MG63 (cell line): ENCODE measurements around the gene KIF1B. TPM values are rescaled to one million over a fixed set of nuclear protein-coding genes. Genes with fewer than 3 reads are reported as not detected.
"Not testable (repeated sequence)": the region's sequence is repeated elsewhere in the genome, so short reads cannot be mapped to it uniquely, and the experiment has no call there.

Experiments
- DNase-seq: peaks from one replicate; pipeline ENCODE4 v3.0.0-alpha.2; 2020
- H3K27me3 ChIP-seq: fragments of 250-450 bp; sonication (Bioruptor Pico); 2 replicates; pipeline ENCODE4 v1.5.1; 2020; ENCODE audit warnings: mild to moderate bottlenecking, moderate library complexity
- H3K36me3 ChIP-seq: fragments of 250-450 bp; sonication (Bioruptor Pico); 2 replicates; pipeline ENCODE4 v1.5.1; 2020; ENCODE audit warnings: mild to moderate bottlenecking, moderate library complexity
- H3K4me3 ChIP-seq: fragments of 250-450 bp; sonication (Bioruptor Pico); 2 replicates; pipeline ENCODE4 v1.5.1; 2020; ENCODE audit warnings: mild to moderate bottlenecking, moderate library complexity
- H3K9me3 ChIP-seq: fragments of 250-450 bp; sonication (Bioruptor Pico); 2 replicates; pipeline ENCODE4 v1.5.1; 2020; ENCODE audit warnings: mild to moderate bottlenecking, moderate library complexity
- total RNA-seq: library from RNA; depleted of rRNA; stranded (reverse); fragments of >200 nt; shearing (Covaris generic); gene quantifications from 2 replicates; pipeline ENCODE4 v1.2.3, GENCODE V29; 2014; ENCODE audit warnings: low replicate concordance

Gene KIF1B
- total RNA-seq, 1 experiment from 2014 or later: 18.1 TPM

DNA sequence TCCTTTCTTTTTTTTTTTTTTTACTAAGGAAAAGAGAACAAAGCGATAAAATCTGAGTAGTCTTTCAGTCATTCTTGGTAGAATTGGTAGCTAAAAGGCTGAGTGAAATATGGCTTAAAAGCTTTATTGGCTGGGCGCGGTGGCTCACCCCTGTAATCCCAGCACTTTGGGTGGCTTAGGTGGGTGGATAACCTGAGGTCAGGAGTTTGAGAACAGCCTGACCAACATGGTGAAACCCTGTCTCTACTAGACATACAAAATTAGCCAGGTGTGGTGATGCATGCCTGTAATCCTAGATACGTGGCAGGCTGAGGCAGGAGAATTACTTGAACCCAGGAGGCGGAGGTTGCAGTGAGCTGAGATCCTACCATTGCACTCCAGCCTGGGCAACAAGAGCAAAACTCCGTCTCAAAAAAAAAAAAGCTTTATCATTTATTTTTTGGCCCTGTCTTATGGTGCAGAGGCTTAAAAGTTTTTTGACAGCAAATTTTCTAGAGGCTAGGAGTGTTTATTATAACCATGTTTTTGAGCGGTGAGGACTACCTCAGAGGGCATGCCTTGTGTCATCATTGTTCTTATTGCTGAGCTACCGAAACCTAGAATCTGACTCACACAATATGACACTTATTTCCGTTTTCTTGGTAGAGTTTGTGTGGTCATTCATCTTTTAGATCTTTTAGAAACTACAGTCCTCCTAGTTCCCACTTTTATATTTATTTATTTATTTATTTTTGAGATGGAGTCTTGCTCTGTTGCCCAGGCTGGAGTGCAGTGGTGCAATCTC, 41.1 kb downstream of the KIF1B start:
- DNase-seq, H3K4me3 ChIP-seq, H3K9me3 ChIP-seq, H3K27me3 ChIP-seq: not testable (repeated sequence)
- peaks cover 14% of the 10 kb centered on the region for H3K36me3 ChIP-seq

DNA sequence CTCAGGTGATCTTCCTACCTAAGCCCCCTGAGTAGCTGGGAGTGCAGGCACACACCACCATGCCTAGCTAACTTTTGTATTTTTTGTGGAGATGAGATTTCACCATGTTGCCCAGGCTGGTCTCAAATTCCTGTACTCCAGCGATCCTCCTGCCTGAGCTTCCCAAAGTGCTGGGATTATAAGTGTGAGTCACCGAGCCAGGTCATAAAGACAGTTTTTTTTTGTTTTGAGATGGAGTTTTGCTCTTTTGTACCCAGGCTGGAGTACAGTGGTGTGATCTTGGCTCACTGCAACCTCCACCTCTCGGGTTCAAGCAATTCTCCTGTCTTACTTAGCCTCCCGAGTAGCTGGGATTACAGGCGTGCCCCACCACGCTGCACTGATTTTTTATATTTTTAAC, 42.1 kb downstream of the KIF1B start:
- Histone ChIP-seq H3K9me3 (no peaks in the 10 kb centered on the region), H3K36me3 (peaks cover 12% of the 10 kb centered on the region), H3K27me3 (no peaks in the 10 kb centered on the region), H3K4me3 (no peak overlapping the region)
- peak; percentile 49 for DNase-seq

DNA sequence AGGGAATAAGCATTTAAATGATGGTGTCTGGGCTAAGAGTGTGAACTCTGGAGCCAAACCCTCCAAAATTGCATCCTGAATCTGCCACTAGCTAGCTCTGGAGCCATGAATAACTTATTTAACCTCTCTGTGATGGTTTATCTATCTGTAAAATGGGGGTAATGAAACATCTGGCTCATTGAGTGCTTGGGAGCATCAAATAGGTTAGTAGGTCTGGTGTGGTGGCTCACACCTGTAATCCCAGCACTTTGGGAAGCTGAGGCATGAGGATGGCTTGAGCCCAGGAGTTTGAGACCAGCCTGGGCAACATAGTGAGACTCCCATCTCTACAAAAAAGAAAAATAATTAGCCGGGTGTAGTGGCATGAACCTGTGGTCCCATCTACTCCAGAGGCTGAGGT, 42.8 kb downstream of the KIF1B start:
- Histone ChIP-seq H3K36me3 (peaks cover 15% of the 10 kb centered on the region), H3K27me3 (no peaks in the 10 kb centered on the region), H3K4me3 (no peak overlapping the region), H3K9me3 (no peaks in the 10 kb centered on the region)
- no peak for DNase-seq

DNA sequence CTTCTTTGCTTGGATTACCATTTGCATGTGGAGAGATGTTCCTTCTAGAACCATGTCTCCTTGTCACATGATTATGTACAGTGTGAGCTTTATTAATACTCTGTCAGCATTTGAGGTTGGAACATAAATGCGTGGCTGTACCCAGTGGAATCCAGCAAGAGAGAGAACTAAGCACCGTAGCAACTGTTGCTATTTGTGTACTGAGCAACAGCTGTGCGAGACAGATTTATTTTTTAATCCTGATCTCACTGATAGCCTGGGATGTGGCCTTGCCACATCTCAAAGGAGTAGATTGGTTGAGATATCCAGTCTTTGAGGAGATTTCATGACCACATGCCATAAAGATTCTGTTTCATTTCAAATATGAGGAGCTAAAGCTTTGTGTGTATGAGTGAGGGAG, 43.4 kb downstream of the KIF1B start:
- Histone ChIP-seq H3K9me3 (no peaks in the 10 kb centered on the region), H3K27me3 (no peaks in the 10 kb centered on the region), H3K4me3 (no peak overlapping the region), H3K36me3 (peaks cover 21% of the 10 kb centered on the region)
- DNase-seq: peak; percentile 8

DNA sequence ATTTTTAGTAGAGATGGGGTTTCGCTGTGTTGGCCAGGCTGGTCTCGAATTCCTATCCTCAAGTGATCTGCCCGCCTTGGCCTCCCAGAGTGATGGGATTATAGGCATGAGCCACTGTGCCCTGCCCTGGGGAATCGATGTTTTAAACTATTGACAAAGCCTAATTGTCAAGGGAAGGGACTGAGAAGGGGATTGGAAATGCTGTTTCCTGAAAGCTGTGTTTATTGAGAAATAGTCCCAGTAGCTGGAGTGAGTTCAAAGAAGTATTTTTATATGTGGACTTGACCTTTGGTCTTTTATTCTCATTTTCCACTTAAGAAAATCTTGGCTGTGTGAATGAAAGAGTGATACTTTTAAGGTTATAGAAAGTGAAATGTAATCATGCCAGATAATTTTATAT, 47.5 kb downstream of the KIF1B start:
- no peak for DNase-seq

DNA sequence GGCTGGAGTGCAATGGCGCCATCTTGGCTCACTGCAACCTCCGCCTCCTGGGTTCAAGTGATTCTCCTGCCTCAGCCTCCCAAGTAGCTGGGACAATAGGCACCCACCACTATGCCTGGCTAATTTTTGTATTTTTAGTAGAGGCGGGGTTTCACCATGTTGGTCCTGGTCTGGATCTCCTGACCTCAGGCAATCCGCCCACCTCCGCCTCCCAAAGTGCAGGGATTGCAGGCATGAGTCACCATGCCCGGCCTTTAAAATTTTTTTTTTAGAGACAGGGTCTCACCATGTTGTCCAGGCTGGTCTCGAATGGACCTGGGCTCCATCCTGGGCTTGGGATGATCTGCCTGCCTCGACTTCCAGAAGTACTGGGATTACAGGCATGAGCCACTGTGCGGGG, 49.2 kb downstream of the KIF1B start:
- not testable (repeated sequence) for H3K27me3 ChIP-seq, H3K9me3 ChIP-seq, H3K4me3 ChIP-seq
- H3K36me3 ChIP-seq: peaks cover 52% of the 10 kb centered on the region
- peak; percentile 49 for DNase-seq

More for the DNA sequence above, 47.5 kb downstream of the KIF1B start:
- Histone ChIP-seq H3K9me3 (no peaks in the 10 kb centered on the region), H3K27me3 (no peaks in the 10 kb centered on the region), H3K4me3 (no peak overlapping the region), H3K36me3 (peaks cover 40% of the 10 kb centered on the region)

DNA sequence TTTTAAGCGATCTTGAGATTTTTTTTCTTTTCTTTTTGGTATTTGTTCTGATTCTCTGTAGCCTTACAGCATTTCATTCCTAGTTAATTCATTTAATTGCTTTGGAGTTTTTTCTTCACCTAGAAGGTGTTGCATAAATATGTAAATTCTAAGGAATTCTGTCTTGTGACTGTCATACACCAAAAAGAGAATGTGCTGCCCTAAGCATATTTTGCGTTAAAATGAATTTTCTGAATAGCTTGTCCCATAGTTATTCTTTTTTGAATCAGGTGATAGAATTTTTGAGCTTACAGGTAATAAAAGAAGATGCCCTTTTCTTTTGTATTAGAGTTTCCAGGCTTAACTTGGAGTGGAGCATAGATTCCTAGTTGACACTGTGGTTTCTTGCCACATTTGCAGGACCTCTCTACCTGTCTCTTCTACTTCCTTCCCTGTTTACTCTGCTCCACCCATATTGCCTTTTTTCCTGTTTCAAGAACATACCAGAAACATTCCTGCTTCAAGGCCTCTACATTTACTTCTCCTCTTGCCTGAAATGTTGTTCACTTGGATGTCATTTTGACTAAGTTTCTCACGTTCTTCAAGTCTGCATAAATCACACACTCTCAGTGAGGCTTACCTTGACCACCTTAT, 53.2 kb downstream of the KIF1B start:
- Histone ChIP-seq H3K4me3 (no peak overlapping the region), H3K36me3 (peaks cover 56% of the 10 kb centered on the region), H3K27me3 (no peaks in the 10 kb centered on the region), H3K9me3 (no peaks in the 10 kb centered on the region)
- no peak for DNase-seq

DNA sequence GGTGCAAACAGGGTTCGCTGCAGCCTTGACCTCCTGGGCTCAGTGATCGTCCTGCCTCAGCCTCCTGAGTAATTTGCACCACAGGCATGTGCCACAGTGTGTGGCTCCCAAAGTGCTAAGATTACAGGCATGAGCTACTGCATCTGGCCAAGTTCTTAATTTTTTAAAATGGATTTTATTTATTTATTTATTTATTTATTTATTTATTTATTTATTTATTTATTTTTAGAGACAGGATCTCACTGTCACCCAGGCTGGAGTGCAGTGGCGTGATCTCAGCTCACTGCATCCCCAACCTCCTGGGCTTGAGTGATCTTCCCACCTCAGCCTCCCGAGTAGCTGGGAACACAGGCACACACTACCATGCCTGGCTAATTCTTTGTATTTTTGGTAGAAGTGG, 54.7 kb downstream of the KIF1B start:
- no peak for DNase-seq
- no peaks in the 10 kb centered on the region for H3K27me3 ChIP-seq
- no peak overlapping the region for H3K4me3 ChIP-seq
- peaks cover 59% of the 10 kb centered on the region for H3K36me3 ChIP-seq
- no peaks in the 10 kb centered on the region for H3K9me3 ChIP-seq

DNA sequence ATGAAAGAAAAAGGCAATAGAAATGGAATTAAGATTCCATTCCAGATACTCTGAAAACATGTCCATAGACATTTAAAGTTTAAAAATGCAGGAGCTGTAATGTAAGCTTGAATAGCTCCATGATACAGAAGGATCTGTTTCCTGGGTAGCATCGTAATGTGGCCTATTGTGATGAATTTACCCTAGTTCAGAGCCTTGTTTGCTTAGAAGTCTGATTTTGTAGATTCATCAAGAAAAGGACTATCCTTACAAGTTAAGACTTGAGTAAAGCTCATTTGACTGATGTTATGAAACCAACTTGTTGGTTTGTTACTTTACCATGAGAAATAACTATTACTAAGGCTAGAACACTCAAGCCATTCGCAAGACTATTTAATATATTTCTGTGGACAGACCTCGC, 55.5 kb downstream of the KIF1B start:
- Histone ChIP-seq H3K27me3 (no peaks in the 10 kb centered on the region), H3K4me3 (no peak overlapping the region), H3K36me3 (peaks cover 58% of the 10 kb centered on the region), H3K9me3 (no peaks in the 10 kb centered on the region)
- DNase-seq: no peak

DNA sequence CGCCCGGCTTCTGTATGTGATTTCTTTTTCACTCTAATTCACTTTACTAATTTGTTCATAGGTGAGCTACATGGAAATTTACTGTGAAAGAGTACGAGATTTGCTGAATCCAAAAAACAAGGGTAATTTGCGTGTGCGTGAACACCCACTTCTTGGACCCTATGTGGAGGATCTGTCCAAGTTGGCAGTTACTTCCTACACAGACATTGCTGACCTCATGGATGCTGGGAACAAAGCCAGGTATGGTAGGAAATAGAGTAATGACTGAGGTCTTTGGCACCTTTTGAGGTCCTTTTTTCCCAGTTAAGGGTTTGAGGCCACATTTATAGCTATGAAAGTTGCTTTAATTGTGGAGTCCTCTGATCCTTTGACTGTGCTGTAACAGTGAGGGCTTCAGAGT, 56.9 kb downstream of the KIF1B start:
- peaks cover 58% of the 10 kb centered on the region for H3K36me3 ChIP-seq
- peak; percentile 63 for DNase-seq

DNA sequence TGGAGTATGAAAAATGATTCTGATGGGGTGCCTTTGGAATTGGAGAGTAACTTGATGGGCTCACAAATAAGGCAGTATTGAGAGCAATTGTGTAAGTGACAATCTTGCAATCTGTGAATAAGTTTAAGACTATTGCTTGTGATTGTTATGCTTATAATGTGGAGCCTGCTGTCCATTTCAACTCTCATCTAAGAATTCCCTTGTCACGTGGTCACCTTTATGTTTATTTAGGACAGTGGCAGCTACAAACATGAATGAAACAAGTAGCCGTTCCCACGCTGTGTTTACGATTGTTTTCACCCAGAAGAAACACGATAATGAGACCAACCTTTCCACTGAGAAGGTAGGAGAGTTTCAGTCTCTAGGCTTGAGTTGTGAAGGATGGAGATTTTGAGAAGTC, 57.6 kb downstream of the KIF1B start:
- Histone ChIP-seq H3K36me3 (peaks cover 53% of the 10 kb centered on the region), H3K27me3 (no peaks in the 10 kb centered on the region), H3K9me3 (no peaks in the 10 kb centered on the region), H3K4me3 (no peak overlapping the region)
- DNase-seq: no peak

More for the DNA sequence above, 56.9 kb downstream of the KIF1B start:
- no peak overlapping the region for H3K4me3 ChIP-seq
- H3K27me3 ChIP-seq: no peaks in the 10 kb centered on the region
- no peaks in the 10 kb centered on the region for H3K9me3 ChIP-seq

DNA sequence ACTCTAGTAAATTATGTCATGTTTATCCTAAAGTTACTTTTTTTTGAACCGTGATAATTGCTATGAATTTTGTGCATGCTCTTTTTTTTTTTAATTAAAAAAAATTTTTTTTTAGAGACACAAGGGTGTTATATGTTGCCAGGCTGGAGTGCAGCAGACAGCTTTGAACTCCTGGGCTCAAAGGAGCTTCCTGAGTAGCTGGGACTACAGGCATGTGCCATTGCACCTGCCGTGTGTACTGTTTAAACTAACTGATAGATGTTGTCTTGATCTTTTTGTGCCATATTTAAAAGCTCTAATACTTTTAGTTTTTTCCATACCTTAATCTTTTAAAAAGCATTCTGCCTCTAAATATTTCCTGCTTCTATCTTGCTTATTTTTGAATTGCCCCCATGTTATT, 60.7 kb downstream of the KIF1B start:
- H3K36me3 ChIP-seq: peaks cover 46% of the 10 kb centered on the region
- no peaks in the 10 kb centered on the region for H3K27me3 ChIP-seq
- no peaks in the 10 kb centered on the region for H3K9me3 ChIP-seq
- DNase-seq: no peak
- H3K4me3 ChIP-seq: no peak overlapping the region

DNA sequence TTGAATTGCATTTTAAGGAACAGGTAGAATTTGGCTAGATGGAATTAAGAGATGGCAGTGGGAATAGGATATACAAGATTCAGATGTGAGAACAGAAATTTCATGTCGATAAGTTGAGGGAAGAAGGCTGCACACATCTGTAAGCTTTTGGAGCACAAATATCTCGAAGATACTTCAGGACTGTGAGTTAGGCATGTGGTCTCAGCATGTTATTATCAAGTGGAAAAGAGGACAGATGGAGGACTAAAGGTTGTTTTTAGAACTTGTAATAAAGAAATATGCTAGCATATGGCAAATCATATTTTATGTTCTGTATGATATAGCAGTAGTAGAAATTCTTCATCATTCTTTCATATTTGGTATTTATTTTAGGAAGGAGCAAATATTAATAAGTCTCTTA, 61.5 kb downstream of the KIF1B start:
- DNase-seq: no peak
- Histone ChIP-seq H3K4me3 (no peak overlapping the region), H3K36me3 (peaks cover 52% of the 10 kb centered on the region), H3K9me3 (no peaks in the 10 kb centered on the region), H3K27me3 (no peaks in the 10 kb centered on the region)

DNA sequence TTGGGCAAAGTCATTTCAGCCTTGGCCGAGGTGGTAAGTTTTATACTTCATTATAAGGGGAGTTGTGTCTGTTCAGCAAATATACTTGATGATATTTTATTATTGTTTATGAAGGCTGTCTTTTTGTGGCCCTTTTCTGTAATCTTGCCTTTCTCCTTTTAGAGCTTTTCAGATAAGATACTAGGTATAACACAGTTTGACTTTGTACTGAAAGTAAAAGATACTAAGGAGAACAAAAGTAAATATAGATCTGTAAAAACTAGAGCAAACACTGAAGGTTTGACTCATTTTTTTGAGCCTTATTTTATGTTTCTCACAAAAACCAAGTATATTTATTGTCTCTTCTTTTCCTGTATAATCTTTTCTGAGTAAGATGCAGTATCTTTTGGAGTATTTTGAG, 61.9 kb downstream of the KIF1B start:
- no peak for DNase-seq
- Histone ChIP-seq H3K27me3 (no peaks in the 10 kb centered on the region), H3K9me3 (no peaks in the 10 kb centered on the region), H3K36me3 (peaks cover 48% of the 10 kb centered on the region), H3K4me3 (no peak overlapping the region)

DNA sequence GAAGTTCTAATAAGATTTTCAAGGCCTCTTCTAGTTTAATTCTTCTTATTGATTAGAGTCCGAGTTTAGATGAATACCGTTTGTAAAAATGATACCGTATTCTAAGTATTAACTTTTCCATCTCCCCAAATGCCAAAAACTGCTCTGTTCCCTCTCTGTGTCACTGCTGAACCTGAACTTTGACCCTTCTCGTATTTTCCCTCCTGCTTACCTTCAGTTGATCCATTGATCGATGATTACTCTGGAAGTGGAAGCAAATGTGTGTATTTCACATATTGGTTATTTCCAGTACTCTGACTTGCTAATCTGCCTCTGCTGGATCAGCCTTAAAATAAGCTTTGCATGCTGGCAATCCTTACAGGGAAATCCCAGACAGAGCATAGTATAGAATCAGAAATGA, 68.5 kb downstream of the KIF1B start:
- H3K9me3 ChIP-seq: no peaks in the 10 kb centered on the region
- no peaks in the 10 kb centered on the region for H3K27me3 ChIP-seq
- H3K36me3 ChIP-seq: peaks cover 52% of the 10 kb centered on the region
- DNase-seq: no peak
- H3K4me3 ChIP-seq: no peak overlapping the region

DNA sequence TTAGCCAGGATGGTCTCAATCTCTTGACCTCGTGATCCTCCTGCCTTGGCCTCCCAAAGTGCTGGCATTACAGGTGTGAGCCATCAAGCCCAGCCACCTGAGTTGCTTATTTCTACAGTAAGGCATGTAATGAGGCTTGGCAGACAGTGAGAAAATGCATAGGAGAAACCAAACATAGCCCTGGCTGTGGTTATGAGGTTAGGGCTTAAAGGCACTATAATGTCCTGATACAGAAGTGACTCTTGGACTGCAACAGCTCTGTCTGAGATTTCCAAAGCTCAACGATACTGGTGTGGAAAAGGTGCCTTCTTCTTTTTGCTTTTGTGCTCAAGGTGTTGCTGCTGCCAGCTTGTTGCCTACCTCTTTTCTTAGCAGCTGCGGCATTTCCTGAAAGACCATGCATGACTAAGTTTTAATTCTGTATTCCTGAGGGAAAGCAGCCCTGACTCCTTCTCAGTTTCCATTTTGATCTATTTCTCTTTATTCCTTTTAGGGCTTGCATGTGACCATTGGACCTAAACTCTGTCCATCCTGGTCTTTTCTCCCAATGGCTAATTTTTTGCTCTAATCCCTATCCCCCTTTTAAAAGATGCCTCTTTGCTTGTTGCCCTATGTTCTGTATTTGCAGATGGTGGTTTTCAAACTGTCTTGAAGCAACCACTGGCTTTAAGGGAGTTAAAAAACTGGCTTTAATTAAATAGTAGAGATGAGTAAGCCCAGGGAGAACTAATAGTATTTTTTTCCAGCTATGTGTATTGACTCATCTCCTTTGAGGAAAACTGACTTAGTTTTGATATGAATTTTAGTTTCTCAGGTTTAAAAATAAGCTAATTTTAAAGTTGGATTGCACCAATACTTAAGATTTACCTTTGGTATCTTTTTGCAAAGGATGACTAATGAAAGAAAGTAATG, 70.3 kb downstream of the KIF1B start:
- H3K4me3 ChIP-seq: no peak overlapping the region
- no peak for DNase-seq
- H3K27me3 ChIP-seq: no peaks in the 10 kb centered on the region
- H3K36me3 ChIP-seq: peaks cover 57% of the 10 kb centered on the region
- no peaks in the 10 kb centered on the region for H3K9me3 ChIP-seq

DNA sequence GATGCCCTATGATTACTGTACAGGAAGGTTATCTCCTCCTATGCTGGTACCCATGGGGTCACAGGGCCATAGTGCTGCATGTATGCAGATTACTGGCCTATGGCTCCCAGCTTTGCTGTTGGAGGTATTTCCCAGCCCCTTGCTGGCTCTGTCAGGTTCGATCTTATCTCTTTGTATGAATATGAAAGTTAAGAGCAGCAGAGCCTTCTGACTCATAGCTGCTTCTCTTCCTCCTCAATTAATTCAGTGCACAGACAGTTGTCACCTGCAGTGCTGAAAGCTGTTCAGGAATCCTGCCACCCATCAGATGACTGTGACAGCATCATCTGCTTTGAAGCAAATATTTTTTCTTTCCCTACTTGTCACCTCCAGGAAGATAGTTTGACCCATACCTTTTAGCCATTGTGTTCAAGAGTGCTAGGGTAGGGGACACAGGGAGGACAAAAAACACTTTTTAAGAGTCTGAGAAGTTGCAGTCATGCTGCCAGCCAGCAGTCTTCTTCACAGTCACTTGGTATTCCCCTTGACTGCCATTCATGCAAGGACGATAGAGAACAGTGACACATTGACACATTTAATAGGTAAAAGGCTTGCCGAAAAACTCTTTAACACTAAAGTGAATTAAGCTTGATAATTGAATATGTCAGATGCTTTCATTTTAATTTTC, 73.1 kb downstream of the KIF1B start:
- H3K9me3 ChIP-seq: no peaks in the 10 kb centered on the region
- no peak overlapping the region for H3K4me3 ChIP-seq
- DNase-seq: no peak
- no peaks in the 10 kb centered on the region for H3K27me3 ChIP-seq
- peaks cover 62% of the 10 kb centered on the region for H3K36me3 ChIP-seq
